HepG2 (cell line): ENCODE results near the gene STIP1. TPM values are rescaled to one million over a fixed set of nuclear protein-coding genes. Genes with fewer than 3 reads are reported as not detected.
A peak's percentile ranks its signal among the peaks of the same experiment; 100 is the strongest.

Source experiments
- BCLAF1 ChIP-seq: fragments of 450-650 bp; IDR thresholded peaks from 2 replicates; pipeline ENCODE4 v1.6.1; 2017; ENCODE audit warnings: mild to moderate bottlenecking
- E2F1 ChIP-seq: sonication (generic); formaldehyde crosslinking; IDR thresholded peaks from 2 replicates; pipeline ENCODE4 v1.5.0; 2020; ENCODE audit warnings: missing genetic modification reagents
- ETS1 ChIP-seq: sonication (generic); formaldehyde crosslinking; IDR thresholded peaks from 2 replicates; pipeline ENCODE4 v1.4.0; 2020; ENCODE audit warnings: missing genetic modification reagents
- HOXA3 ChIP-seq: sonication (generic); formaldehyde crosslinking; IDR thresholded peaks from 2 replicates; pipeline ENCODE4 v1.5.0; 2020; ENCODE audit warnings: missing genetic modification reagents
- MYC ChIP-seq: sonication (generic); formaldehyde crosslinking; IDR thresholded peaks from 2 replicates; pipeline ENCODE4 v1.9.0; 2021; ENCODE audit warnings: missing genetic modification reagents, borderline replicate concordance
- PCBP2 ChIP-seq: fragments of 200-400 bp; formaldehyde crosslinking; optimal IDR thresholded peaks from 2 replicates; pipeline ENCODE3; 2018; ENCODE audit warnings: low read length, low read depth; ENCODE audit not compliant: poor library complexity, severe bottlenecking
- PRDM4 ChIP-seq: sonication (generic); formaldehyde crosslinking; IDR thresholded peaks from 2 replicates; pipeline ENCODE4 v1.9.0; 2021; ENCODE audit warnings: missing genetic modification reagents, borderline replicate concordance
- SIX4 ChIP-seq: sonication (generic); formaldehyde crosslinking; IDR thresholded peaks from 2 replicates; pipeline ENCODE4 v1.4.0; 2020; ENCODE audit warnings: missing genetic modification reagents
- STAG1 ChIP-seq: sonication (generic); formaldehyde crosslinking; IDR thresholded peaks from 2 replicates; pipeline ENCODE4 v1.4.0; 2020; ENCODE audit warnings: missing genetic modification reagents
- TRAFD1 ChIP-seq: sonication (generic); formaldehyde crosslinking; IDR thresholded peaks from 2 replicates; pipeline ENCODE4 v1.5.1; 2020; ENCODE audit warnings: missing genetic modification reagents, mild to moderate bottlenecking, borderline replicate concordance
- ZNF383 ChIP-seq: sonication (generic); formaldehyde crosslinking; IDR thresholded peaks from 2 replicates; pipeline ENCODE4 v1.4.0; 2020; ENCODE audit warnings: missing genetic modification reagents, mild to moderate bottlenecking, borderline replicate concordance
- ZNF687 ChIP-seq: sonication (generic); formaldehyde crosslinking; IDR thresholded peaks from 2 replicates; pipeline ENCODE4 v1.5.1; 2020; ENCODE audit warnings: mild to moderate bottlenecking, missing genetic modification reagents, moderate library complexity
- ZNF777 ChIP-seq: sonication (generic); formaldehyde crosslinking; IDR thresholded peaks from 2 replicates; pipeline ENCODE4 v1.4.0; 2020; ENCODE audit warnings: missing genetic modification reagents
- ZNF792 ChIP-seq: IDR thresholded peaks from 2 replicates; pipeline ENCODE4 v1.6.1; 2016
- polyA plus RNA-seq, 8 experiments: library from polyadenylated mRNA; depleted of rRNA in 3 of 8; stranded (reverse) in 7 of 8; unstranded in 1 of 8; fragments of >200 nt; fragmentation: Illumina TruSeq in 4 of 8; extraction: Trizol in 4 of 8; gene quantifications; 2 replicates each; pipeline versions ENCODE4 v1.2.1 to v1.2.3, GENCODE V29; 2011 to 2016; ENCODE audit warnings: low read depth in 4 of 8, missing spikeins in 1 of 8, mixed read lengths in 1 of 8; ENCODE audit not compliant: insufficient read depth in 1 of 8
- total RNA-seq, 5 experiments: library from RNA; depleted of rRNA; stranded (reverse); fragments of >200 nt; fragmentation: Illumina TruSeq; extraction: Trizol; gene quantifications; 2 replicates each; pipeline ENCODE4 v1.2.3, GENCODE V29; 2016; ENCODE audit warnings: low read depth in 1 of 5

Gene STIP1
- total and polyA plus RNA-seq, 2 of the 13 experiments (the other 11 are each of a cell fraction or from before 2014, with no cell fraction given), result 81.1 to 217 TPM

GRCh38 chr11:64156235-64157011 lies 29.5 kb upstream of the STIP1 start (continued):
- no peak for TF ChIP-seq E2F1 (CRISPR knock-in tag)
- no peak for TF ChIP-seq ETS1 (CRISPR knock-in tag)
- no peak for TF ChIP-seq BCLAF1
- no peak for TF ChIP-seq PRDM4
- TF ChIP-seq STAG1 (CRISPR knock-in tag), result peak; percentile 20; the same call in 1 of the 2 replicates
- TF ChIP-seq PCBP2, result no peak
- no peak for TF ChIP-seq SIX4
- TF ChIP-seq ZNF792 (CRISPR knock-in tag), result no peak
- 0 out of 2 replicates have a peak, but pooled peaks have one; percentile 19 for TF ChIP-seq HOXA3 (CRISPR knock-in tag)
- TF ChIP-seq ZNF383 (CRISPR knock-in tag), result no peak
- TF ChIP-seq MYC, result no peak
- no peak for TF ChIP-seq TRAFD1 (CRISPR knock-in tag)
- no peak for TF ChIP-seq ZNF777 (CRISPR knock-in tag)
- TF ChIP-seq ZNF687 (CRISPR knock-in tag), result peak; percentile 44; the same call in 1 of the 2 replicates
